ENCODE data around the gene FOXP4.

The FOXP4 gene

DNA sequence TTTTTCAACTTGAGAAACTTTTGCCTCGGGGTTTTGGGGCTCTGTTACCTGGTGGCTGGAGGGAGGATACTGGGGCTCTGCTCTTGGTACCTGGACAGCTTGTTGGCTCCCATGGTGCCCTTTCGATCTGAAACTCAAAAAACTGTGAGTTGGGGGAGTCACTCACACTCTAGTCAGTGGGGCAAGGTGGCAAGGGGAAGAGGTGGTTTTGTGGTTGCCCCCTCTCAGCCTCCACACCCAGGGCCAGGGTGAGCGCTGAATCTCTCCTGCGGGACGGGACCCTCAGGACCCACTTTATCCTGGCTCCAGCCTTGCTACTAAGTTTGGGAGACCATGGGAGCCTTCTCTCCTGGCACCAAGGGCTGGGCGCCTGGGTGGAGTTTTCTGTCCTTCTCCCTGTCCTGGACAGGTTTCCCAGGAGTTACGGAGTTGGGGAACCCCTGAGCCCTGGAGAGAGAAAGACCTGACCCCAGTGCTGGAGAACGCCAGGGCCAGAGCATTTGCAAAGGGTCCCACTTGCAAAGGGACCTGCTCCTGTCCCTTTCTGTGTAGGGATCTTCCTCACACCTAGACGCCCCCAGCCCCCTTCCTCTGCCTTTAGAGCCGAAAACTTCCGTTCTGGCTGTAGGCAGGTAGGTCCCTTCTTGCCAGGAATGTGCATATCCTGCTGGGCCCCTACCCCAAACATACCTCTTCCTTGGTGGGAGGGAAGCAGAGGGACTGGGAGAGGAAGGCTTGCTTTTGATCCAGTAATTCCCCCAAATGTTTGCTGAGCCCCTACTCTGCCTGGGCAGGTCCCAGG is 2.9 kb downstream of the FOXP4 start:
- DNase-seq = no peak

DNA sequence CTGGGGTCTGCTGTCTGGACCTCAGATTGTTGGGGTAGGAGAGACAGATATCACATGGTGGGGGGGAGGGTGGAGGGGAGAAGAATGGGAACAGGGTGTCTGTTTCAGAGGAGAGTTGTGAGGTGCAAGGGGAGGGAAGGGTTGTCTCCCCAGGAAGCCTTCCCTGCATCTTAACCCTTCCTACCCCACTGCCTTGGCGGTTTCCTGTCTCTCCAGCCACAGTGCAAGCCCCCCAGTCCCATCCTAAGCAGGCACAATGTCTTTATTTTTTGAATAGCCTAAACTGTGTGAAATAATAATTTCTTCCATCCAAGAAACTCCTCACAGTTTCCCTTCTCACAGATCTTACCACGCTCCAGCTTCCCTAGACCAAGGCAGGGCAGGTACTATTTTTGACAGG is 3.5 kb downstream of the FOXP4 start:
- no peak for DNase-seq

DNA sequence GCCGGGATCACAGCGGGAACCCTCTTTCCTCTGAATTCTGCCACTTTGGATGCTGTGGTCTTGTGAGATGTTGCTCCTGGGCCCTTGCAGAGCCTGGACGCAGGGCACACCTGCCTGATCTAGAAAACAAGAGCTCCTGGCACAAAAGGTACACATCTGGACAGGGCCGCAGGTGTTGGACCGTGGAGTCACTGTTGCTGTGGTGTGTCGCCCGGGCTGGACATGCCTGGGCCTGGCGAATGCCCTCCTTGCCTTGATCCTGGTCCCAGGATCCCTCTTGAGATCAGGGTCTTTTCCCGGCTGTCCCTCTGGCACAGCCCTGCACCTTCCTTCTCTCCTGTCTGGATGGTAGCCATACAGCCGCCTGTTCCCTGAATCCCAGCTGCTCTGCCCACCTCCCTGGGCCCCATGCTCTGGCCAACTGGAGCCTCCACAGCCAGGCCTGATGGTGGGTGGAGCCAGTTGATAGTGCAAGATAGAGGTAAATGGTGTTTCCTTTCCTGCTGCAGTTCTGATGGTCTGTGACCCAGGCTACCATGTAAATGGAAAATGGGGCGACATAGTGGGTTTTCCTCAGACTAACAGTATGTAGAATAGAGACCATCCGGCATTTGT is 5.0 kb downstream of the FOXP4 start:
- no peak for DNase-seq

DNA sequence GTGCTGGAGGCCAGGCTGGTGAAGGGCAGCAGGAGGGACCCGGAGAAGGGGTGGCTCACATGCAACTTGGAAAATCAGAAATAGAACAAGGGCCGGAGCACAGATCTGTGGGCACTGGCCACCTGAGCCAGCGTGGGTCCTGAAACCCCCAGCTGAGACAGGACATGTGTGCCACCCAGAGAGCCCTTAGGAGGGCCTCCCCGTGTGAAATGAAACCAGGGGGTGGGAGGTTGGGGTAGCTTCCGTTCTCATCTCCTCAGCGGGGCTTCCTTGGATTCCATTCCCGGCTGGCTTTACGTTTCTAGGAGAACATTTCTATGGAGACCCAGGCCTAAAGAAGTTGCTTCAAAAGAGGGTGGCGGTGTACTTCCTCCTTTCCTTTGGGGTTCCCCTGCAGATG is 5.7 kb downstream of the FOXP4 start:
- no peak for DNase-seq

DNA sequence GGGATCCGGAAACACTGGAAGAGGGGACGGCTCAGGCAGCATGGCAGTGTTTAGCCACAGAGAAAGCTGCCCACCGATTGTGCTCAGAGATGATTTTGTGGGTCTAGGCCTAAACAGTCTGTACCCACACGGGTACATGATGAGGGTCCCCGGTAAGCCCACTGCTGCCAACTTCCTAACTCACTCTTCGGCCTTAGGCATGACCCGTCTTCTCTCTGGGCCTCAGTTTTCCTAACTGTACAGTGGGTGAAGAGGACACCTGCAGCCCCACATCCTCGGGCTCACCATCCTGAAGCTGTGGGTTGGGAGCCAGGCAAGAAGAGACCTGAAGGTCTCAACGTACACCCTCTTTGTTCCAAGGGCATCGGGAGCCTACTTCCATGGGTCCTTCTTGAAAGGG is 6.5 kb downstream of the FOXP4 start:
- no peak for DNase-seq

DNA sequence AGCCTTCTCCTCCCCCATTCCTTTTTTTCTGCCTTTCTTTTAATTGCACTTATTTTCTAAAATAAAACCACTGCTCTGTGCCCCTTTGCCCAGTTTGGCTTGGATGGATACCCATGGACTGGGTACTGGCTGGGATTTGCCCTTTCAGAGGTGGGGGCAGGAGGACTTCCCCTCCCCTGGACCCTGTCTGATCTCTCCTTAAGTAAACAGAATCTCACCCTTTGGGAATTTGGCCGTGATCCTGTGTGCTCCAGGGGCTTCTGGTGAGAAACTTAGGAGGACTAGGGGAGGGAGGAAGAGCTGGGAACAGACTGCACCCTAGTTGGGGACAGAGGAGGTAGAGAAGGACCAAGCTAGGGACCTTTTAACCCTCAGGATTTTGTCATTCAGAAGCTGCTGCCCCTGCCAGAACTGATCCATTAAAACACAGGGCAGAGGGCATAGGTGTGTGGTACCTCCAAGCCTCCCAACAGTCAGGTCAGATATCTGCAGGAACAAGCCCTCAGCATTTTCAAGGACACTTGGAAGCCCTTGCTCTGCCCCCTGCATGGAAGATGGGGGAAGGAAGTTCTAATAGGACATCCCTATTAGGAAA is 7.3 kb downstream of the FOXP4 start:
- DNase-seq = no peak

DNA sequence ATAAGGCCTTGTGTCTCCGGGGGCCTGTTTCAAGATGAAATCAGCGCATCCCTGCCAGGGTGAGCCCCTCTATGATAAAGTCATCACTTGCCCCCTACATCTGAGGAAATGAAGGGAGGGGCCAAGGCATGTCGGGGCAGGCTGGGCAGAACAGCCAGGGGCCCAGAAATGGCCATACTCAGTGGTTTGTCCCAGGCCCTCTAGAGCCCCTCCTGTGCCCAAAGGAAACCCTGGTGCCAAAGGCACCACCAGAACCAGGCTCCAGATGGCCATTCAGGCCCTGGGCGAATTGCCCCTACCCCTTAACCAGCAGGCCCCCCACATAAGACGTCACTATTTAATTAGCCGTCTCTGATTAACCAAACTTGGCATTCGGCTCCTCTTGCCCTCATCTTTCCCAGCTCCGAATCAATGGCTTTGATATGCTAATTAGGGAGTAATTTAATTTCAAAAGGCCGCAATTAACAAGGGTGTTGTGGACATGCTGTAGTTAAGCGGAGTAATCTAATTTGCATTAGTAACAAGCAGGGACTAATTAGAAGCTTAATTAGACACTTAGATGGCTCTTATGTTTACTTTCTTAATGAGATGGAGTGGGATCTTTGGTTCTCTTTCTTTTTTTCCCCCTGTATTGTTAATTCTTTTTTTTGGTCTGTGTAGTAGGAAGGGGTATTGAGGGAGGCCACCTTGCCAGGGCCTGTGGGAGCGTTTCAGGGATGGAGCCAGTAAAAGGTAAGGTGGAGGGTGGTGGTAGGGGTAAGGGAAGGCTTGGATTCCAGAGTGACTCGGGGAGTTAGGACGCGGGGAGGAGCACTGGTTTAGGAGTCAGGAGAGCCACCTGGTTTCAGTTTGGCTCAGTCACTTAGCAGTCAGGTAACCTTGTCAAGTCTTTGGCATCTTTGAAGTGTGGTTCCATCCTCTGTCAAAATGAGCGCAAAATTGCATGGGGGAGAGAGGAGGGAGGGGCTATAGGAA is 9.4 kb downstream of the FOXP4 start:
- DNase-seq = no peak

DNA sequence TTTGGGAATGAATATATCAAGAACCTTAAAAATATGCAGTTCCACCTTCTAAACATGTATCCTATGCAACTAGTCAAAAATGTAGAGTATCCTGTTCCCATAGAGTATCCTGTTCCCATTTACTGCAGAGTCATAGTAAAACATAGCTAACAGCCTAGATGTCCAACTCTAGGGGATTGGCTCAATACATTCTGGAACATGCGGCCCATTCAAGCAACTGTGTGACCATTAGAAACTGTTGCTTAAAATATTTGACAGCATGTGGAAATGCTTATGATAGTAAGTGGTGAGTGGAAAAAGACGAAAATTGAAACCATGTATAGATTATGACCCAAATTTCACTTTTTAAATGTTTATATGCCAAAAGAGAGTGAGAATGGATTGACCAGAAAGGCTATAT is 11.2 kb downstream of the FOXP4 start:
- no peak for DNase-seq

DNA sequence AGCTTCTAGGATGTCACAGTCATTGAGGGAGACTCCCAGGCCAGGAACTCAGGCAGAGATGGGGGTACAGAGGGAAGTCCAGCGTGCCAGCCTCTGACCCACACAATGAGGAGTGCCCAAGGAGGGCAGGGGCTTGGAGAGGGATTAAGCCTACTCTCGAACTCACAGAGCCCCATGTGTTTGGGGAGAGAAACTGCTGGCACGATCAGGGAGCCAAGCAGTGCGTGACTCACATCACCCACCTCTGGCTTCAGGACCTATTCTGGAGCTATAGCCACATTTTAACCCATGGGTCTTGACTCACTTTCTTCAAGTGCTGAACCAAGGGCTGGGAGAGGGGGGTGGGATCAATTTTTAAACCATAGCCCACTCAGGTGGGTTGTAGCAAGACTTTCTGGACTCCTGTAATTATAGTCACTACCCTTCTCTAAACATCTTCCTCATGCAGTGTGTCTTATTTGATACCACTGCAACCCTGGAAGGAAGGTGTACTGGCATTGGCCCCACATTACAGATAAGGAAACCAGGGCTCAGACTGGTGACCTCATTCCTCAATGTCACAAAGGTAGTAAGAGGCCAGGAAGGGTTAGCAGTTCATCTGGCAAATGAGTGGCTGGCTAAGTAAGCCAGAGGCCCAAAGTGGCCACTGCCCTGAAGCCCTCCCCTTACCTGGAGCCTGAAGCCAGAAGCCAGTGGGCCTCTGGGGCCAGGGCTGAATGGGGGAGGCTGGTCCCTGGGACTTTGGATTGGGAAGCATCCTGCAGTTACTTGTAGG is 12.0 kb downstream of the FOXP4 start:
- DNase-seq = no peak

DNA sequence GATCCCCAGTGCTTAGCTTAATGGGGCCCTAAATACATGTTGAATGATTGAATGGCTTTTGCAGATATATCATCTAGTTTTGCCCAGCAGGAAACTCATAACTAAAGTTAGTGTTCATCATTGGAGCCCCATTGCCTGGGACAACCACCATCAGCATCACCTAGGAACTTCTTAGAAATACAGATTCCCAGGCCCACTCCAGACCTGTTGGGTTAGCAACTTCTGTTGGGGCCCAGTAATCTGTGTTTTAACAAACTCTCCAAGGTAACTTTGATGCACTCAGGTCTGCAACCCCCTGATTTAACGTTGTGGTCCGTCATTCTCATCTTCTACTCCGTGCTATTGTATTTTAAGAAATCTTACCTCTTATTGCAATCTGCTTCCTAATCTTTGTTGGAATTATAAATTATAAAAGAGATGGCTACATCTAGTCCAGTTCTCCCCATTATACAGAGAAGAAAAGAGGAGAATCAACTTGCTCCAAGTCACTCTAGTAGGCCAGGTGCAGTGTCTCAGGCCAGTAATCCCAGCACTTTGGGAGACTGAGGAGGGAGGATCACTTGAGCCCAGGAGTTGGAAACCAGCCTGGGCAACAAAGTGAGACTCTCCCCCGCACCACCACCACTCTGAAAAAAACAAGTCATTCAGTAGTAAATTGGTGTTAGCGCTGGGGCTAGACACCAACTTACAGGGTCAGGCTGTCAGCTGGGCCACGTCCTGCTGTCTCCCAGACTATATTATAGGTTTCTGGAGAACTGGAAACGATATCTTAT is 13.7 kb downstream of the FOXP4 start:
- no peak for DNase-seq

DNA sequence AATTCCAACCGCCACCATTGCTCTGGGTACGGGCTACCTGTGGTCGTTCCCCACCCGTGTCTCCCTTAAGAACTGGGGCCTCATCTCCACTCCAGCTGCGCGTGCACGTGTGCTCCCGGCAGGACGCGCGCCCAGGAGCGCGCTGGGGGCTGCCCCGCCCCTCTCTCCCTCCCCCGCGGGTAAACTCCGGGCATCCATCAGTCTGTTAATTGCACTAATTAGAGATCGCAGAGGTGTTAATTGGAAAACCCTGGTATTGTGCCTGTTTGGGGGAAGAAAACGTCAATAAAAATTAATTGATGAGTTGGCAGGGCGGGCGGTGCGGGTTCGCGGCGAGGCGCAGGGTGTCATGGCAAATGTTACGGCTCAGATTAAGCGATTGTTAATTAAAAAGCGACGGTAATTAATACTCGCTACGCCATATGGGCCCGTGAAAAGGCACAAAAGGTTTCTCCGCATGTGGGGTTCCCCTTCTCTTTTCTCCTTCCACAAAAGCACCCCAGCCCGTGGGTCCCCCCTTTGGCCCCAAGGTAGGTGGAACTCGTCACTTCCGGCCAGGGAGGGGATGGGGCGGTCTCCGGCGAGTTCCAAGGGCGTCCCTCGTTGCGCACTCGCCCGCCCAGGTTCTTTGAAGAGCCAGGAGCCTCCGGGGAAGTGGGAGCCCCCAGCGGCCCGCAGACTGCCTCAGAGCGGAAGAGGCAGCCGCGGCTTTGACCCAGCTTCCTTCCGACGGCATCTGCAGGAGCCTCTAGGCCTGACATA is 14.4 kb downstream of the FOXP4 start:
- DNase-seq = no peak

DNA sequence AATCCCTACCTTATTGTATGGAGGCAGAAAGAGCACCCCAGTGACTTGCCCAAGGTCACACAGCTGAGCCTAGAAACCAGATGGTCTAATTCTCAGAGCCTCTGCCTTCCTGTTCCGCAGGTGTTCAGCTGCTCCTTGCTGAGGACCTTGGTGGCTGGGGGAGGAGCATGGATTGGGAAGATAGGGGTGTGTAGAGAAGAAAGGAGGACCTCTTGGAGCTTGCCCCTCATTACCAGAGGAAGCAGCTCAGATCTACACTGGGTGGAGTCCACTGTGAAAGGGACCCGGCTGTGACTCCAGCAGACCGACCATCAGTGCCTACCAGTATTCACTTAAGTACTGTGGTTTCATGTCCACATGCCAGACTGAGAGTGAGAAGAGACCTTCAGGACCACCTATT is 15.2 kb downstream of the FOXP4 start:
- no peak for DNase-seq

DNA sequence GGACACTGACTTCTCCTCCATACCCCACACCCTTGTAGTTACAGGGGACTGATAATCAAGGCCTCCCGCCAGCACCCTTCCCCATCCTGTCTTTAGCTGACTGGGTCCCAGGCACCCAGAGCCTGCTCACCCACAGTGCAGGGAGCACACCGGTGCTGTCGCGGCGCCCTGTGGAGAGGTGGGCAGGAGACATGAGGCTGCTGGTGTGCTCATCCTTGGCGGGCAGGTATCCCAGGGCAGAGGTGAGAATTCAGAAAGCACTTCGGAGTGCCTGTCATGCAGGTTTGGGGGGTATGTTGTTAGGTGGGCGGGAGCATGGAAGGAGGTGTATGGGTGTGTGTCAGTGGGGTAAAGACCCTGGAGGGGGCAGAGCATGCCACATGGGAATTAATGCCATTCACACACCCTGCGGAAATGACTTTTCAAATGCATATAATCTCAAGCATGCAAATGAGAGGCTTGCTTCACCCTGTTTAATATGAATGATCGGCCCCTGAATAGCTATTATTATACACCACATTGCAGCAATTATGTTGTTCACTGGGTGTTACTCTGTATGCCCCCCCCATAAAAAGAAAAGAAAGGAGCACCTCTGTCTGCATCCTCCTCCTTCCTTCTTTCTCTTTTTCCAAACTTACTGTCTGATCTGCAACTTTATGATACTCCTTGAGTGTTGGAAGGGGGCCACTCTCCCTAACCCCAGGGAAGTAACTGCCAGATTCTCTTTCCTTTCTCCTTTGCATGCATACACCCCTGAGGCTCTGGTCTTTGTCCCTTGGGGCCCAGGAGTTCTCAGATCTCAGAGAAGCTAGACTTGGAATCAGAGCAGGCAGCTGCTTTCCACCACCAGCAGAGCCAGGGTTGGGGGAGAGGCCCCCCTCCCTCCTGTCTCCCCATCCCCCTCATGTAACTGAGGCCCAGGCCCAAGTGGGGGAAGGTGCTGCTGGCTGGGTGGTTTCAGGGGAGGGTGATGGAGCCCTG is 16.0 kb downstream of the FOXP4 start:
- DNase-seq = no peak

DNA sequence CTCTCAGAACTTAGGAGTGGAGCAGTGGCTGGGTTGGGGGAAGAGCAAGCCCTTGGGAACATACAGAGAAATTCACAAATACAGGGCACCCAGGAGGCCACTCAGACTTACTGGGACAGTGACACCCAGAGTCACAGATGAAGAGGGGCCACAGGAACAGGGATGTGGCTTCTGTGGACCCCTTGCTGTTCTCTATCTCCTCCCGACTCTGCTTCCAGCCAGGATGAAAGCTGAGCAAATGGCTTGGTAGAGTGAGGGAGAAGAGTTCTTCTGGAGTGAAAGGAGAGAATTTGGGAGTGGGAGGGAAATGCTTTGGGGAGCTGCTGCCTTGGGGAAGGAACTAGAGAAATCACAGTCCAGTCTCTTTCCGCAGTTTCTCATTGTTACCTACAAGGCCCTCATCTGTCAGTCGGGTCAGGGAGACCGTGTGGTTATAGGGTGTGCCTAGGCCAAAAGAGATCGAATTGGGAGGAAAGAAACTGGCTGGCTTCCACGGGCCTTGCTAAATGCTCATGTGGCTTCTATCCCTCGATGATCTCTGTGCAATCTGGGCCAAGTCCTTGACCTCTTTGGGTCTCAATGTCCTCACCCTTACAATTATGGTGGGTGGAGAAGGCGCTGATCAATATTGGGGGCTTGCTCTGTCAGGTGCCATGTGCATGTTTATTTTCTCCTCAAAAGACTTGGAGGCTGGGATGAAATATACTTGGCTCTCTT is 17.0 kb downstream of the FOXP4 start:
- DNase-seq = no peak

DNA sequence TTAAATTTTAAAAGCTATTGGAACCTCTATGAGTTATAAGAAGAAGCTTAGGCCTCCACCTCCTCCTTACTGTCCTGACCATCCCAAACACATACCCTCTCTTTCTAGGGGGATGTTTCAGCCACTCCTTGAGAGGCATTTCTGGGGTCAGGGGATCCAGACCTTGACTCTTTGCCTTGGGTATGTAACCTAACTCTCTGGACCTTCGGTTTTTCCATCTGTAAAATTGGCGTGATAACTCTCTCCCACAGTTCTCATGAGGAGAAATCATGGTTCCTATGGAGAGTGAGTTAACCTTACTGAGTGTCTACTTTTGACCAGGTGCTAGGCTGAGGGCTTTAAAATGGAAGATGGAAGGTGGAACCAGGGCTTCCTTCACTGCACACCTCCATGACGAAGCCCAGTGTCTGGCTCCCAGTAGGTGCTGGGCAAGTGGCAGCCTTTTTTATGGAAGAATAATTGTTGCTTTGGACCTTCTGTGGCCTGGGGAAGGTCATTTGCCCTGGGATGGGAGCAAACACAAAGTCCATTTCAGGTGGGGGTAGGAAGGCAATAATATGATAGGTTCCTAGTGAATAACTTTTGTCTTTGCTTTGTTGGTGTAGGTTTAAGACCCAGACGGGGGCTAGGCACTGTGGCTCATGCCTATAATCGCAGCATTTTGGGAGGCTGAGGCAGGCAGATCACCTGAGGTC is 18.4 kb downstream of the FOXP4 start:
- no peak for DNase-seq

DNA sequence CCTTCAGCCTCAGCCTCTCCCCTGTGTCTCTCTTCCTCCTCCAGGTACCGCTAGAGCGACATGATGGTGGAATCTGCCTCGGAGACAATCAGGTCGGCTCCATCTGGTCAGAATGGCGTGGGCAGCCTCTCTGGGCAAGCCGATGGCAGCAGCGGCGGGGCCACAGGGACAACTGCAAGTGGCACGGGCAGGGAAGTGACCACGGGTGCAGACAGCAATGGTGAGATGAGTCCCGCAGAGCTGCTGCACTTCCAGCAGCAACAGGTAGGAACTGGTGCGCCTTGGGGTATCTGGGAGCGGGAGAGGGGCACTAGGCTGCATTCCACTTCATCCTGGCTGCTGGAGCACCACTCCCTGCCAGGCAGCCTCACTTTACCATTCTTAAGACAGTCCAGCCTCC is 19.5 kb downstream of the FOXP4 start:
- no peak for DNase-seq

DNA sequence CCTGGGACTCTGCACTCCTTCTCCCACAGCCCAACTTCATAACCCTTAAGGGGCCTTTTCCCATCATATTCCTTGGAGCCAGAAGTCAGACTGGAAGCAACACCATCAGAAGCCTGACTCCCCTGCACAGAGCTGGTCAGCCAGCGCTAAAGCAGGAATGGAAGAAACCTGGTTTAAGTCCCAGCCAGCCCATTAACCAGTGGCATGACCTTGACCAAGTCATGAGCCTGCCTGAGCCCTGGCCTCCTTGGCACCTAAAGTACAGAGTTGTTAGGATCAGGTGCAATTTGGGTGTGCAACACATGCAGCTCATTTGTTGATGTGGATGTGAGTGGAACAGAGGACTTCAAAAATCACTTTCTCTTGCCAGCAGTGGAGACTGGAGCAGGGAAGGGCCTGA is 20.8 kb downstream of the FOXP4 start:
- DNase-seq = no peak

DNA sequence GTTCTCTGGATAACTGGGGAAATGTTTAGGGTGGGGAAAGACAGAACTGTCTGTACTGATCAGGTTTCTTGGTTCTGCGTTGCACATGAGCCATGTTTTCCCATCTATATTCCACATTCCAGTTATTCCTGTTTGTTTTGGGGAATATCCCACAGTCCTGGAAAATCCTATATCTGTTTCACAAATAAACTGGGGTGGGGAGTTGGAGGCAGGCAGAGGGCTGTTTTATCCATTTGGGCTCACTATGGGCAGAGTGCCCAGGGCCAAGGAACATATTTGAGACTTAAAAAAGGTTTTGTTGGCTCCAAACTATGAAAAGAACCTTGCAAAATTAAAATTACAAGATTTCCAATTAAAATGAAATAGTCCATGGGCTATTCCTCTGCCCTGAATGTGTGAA is 21.5 kb downstream of the FOXP4 start:
- no peak for DNase-seq
